ENCODE results near the gene C16orf89.

Gene C16orf89

DNA sequence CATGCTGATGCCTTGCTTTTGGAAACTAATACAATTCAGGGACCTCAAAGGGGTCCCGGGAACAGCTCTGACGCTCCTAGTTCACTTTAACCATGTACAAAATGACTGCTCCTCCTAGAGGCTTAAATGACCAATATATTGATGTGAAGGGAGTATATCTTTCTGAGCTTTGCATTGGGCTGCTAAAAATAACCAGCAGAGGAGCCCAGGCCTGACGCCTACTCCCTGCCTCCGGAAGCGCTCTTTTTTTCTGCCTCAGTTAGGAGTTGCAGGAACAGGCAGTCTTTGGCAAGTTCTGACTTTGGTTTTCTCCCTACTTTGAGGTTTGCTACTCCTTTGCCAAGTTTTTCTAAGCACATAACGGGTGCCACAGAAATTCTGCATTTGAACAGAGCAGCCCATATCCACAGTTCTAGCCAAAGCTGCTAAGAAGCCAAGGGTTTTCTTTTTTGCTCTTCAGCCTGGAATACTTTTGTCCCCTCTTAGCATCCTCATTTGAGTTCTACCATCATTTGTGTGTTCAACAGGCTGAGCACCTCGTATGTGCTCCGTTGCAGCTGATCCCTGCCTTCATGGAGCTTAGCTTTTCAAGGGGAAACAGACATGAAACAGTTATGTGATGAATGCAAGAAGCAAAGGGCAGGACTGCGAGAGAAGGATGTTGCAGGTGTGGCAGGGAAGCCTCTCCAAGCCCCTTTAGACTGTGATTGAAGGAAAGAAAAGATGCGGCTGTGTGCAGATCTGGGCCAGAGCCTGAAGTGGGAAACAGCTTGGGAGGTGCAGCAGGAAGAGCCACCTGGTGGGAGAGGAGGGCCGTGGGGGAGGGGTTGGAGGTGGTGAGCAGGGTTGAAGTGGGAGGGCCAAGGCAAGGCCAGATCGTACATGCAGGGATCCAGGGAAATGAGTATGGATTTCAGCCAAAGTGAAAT, 29.3 kb downstream of the C16orf89 start:
- Histone ChIP-seq H2AFZ (ENCODE audit: low read depth, low read length) (no peak overlapping the region), H2BK120ac (ENCODE audit: low read depth, low read length) (no peak overlapping the region), H3K27ac (ENCODE audit: low read length, poor library complexity, severe bottlenecking) (no peak overlapping the region), H2BK12ac (ENCODE audit: low read length in 2 of 2) (no peak overlapping the region), H4K91ac (ENCODE audit: low read length) (no peak overlapping the region), H3K4me3 (ENCODE audit: insufficient read depth in 1 of 2, low read depth in 1 of 2, low read length in 2 of 2) (no peak overlapping the region), H3K4me2 (ENCODE audit: low read length, poor library complexity, severe bottlenecking) (no peak overlapping the region), H4K8ac (ENCODE audit: low read length) (no peak overlapping the region), H2BK5ac (ENCODE audit: low read depth, low read length, poor library complexity, severe bottlenecking) (no peak overlapping the region), H3K23ac (ENCODE audit: low read length in 2 of 2) (no peak overlapping the region), H3K9me3 (ENCODE audit: control insufficient read depth, low read length) (no peaks in the 10 kb centered on the region), H3K9ac (ENCODE audit: low read length) (no peak overlapping the region), H3K18ac (ENCODE audit: low read depth in 1 of 2, low read length in 2 of 2) (no peak overlapping the region), H3K36me3 (ENCODE audit: control insufficient read depth in 1 of 2, insufficient read depth in 2 of 2, low read depth in 1 of 2, low read length in 2 of 2) (peaks cover 0 to 3% of the 10 kb centered on the region in 2 experiments), H3K79me1 (replicated peaks; ENCODE audit: low read length, poor library complexity, severe bottlenecking) (peaks cover 13% of the 10 kb centered on the region), H3K14ac (ENCODE audit: low read length in 2 of 2) (no peak overlapping the region), H2AK5ac (ENCODE audit: low read length, severe bottlenecking) (no peak overlapping the region), H3K4me1 (ENCODE audit: control insufficient read depth, insufficient read depth, low read depth, low read length) (peaks cover 12% of the 10 kb centered on the region), H2BK15ac (ENCODE audit: low read depth, poor library complexity, severe bottlenecking) (no peak overlapping the region), H3K27me3 (ENCODE audit: control insufficient read depth in 1 of 2, insufficient read depth in 1 of 2, low read length in 2 of 2) (peaks cover 8 to 11% of the 10 kb centered on the region in 2 experiments), H3K4ac (ENCODE audit: low read depth in 1 of 2, low read length in 2 of 2) (no peak overlapping the region)
- peak; percentile 9 for DNase-seq
- 52% methylated on average over 9 of the region's 12 CpGs for WGBS

DNA sequence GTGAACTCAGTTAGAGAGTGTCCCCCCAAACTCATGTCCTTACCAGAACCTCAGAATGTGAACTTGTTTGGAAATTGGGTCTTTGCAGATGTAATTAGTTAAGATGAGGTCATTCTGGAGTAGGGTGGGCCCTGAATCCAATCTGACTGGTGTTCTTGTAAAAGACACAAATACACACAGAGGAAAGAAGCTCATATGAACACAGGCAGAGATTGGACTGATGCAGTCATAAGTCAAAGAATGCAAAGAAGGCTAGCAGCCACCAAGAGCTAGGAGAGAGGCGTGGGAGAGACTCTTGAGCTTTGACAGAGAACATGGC, 29.9 kb downstream of the C16orf89 start:
- Histone ChIP-seq H3K23ac (ENCODE audit: low read length in 2 of 2) (no peak overlapping the region), H3K18ac (ENCODE audit: low read depth in 1 of 2, low read length in 2 of 2) (no peak overlapping the region), H3K9ac (ENCODE audit: low read length) (no peak overlapping the region), H3K27me3 (ENCODE audit: control insufficient read depth in 1 of 2, insufficient read depth in 1 of 2, low read length in 2 of 2) (peaks cover 6 to 8% of the 10 kb centered on the region in 2 experiments), H2BK5ac (ENCODE audit: low read depth, low read length, poor library complexity, severe bottlenecking) (no peak overlapping the region), H2BK15ac (ENCODE audit: low read depth, poor library complexity, severe bottlenecking) (no peak overlapping the region), H2BK120ac (ENCODE audit: low read depth, low read length) (no peak overlapping the region), H3K4me2 (ENCODE audit: low read length, poor library complexity, severe bottlenecking) (no peak overlapping the region), H3K79me1 (replicated peaks; ENCODE audit: low read length, poor library complexity, severe bottlenecking) (peaks cover 13% of the 10 kb centered on the region), H2AK5ac (ENCODE audit: low read length, severe bottlenecking) (no peak overlapping the region), H3K36me3 (ENCODE audit: control insufficient read depth in 1 of 2, insufficient read depth in 2 of 2, low read depth in 1 of 2, low read length in 2 of 2) (peaks cover 0 to 4% of the 10 kb centered on the region in 2 experiments), H3K4me3 (ENCODE audit: insufficient read depth in 1 of 2, low read depth in 1 of 2, low read length in 2 of 2) (no peak overlapping the region), H3K4ac (ENCODE audit: low read depth in 1 of 2, low read length in 2 of 2) (no peak overlapping the region), H4K91ac (ENCODE audit: low read length) (no peak overlapping the region), H2BK12ac (ENCODE audit: low read length in 2 of 2) (no peak overlapping the region), H3K14ac (ENCODE audit: low read length in 2 of 2) (no peak overlapping the region), H3K27ac (ENCODE audit: low read length, poor library complexity, severe bottlenecking) (no peak overlapping the region), H3K9me3 (ENCODE audit: control insufficient read depth, low read length) (no peaks in the 10 kb centered on the region), H4K8ac (ENCODE audit: low read length) (no peak overlapping the region), H2AFZ (ENCODE audit: low read depth, low read length) (no peak overlapping the region), H3K4me1 (ENCODE audit: control insufficient read depth, insufficient read depth, low read depth, low read length) (peaks cover 7% of the 10 kb centered on the region)
- DNase-seq: peak; percentile 3
- WGBS: 59% methylated on average over 1 of the region's 1 CpG

GRCh38 chr16:5034167-5034523, 31.6 kb downstream of the C16orf89 start:
- Histone ChIP-seq H4K8ac (ENCODE audit: low read length) (peak overlapping the region; percentile 12), H3K14ac (ENCODE audit: low read length in 2 of 2) (no peak overlapping the region), H3K36me3 (ENCODE audit: control insufficient read depth in 1 of 2, insufficient read depth in 2 of 2, low read depth in 1 of 2, low read length in 2 of 2) (peaks cover 7 to 14% of the 10 kb centered on the region in 2 experiments), H4K91ac (ENCODE audit: low read length) (no peak overlapping the region), H3K79me1 (replicated peaks; ENCODE audit: low read length, poor library complexity, severe bottlenecking) (peaks cover 20% of the 10 kb centered on the region), H2BK12ac (ENCODE audit: low read length in 2 of 2) (no peak overlapping the region), H3K4me1 (ENCODE audit: control insufficient read depth, insufficient read depth, low read depth, low read length) (peaks cover 7% of the 10 kb centered on the region), H3K4ac (ENCODE audit: low read depth in 1 of 2, low read length in 2 of 2) (peak overlapping the region; percentile 1 to 68), H3K18ac (ENCODE audit: low read depth in 1 of 2, low read length in 2 of 2) (no peak overlapping the region), H2AK5ac (ENCODE audit: low read length, severe bottlenecking) (no peak overlapping the region), H2BK5ac (ENCODE audit: low read depth, low read length, poor library complexity, severe bottlenecking) (no peak overlapping the region), H3K23ac (ENCODE audit: low read length in 2 of 2) (no peak overlapping the region), H3K4me2 (ENCODE audit: low read length, poor library complexity, severe bottlenecking) (peak overlapping the region; percentile 91), H2AFZ (ENCODE audit: low read depth, low read length) (no peak overlapping the region), H3K9me3 (ENCODE audit: control insufficient read depth, low read length) (no peaks in the 10 kb centered on the region), H2BK15ac (ENCODE audit: low read depth, poor library complexity, severe bottlenecking) (no peak overlapping the region), H2BK120ac (ENCODE audit: low read depth, low read length) (no peak overlapping the region), H3K9ac (ENCODE audit: low read length) (peak overlapping the region; percentile 87), H3K4me3 (ENCODE audit: insufficient read depth in 1 of 2, low read depth in 1 of 2, low read length in 2 of 2) (peak overlapping the region in 1 of 2 experiments; percentile 82), H3K27me3 (ENCODE audit: control insufficient read depth in 1 of 2, insufficient read depth in 1 of 2, low read length in 2 of 2) (peaks cover 0 to 8% of the 10 kb centered on the region in 2 experiments), H3K27ac (ENCODE audit: low read length, poor library complexity, severe bottlenecking) (no peak overlapping the region)
- WGBS: 40% methylated on average over 2 of the region's 2 CpGs
- no peak for DNase-seq

DNA sequence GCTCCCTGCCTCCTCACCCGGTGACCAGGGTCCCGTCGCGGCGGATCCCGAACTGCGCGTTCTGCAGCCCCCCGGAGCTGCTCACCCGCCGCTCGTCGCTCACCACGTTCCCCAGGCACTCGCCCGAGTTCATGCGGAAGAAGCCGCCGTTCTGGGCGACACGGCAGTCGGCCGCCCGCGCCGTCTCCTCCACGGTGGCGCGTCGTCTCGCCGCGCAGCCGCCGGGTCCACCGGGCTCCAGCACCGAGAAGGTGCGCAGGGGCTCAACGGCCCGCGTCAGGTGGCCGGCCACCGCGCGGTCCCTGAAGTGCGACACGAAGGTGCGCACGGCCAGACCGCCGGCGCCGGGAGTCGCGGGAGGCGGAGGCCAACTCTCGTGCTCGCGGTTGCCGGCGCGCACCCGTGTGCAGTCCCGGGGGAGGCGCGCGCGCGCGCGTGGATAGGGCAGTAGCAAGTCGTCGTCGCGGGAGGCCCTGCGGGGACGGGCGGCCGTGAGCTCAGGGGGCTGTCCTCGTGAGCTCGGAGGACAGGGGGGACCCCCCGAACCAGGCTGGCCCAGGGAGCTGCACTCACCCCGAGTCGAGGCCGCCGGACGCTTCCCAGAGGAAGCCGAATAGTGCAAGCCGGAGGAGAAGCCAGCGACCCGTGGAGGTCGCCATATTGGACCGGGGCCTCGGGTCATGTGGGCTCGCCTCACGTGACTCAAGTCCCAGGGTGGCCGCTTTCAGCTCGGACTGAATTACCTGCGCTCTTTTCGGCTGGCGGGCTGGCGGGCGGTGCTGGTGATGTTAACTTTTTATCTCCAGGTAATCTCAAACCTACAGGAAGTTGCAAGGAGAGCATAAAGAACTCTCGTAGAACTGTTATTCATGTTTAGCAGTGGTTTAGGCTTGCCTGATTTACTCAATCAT, 32.2 kb downstream of the C16orf89 start, which contains the start of gene NAGPA:
Gene NAGPA, minus strand, starts transcription at position 680 of the 911 bp plus-strand sequence. Its CDS starts 21 bp downstream, at position 659.
- peak within 1 kb of the TSS; percentile 82 for H4K91ac ChIP-seq (ENCODE audit: low read length)
- H3K4me3 ChIP-seq (ENCODE audit: insufficient read depth in 1 of 2, low read depth in 1 of 2, low read length in 2 of 2): peak within 1 kb of the TSS; percentile 82 to 91
- peak within 1 kb of the TSS; percentile 15 for H3K27ac ChIP-seq (ENCODE audit: low read length, poor library complexity, severe bottlenecking)
- H3K79me1 ChIP-seq (replicated peaks; ENCODE audit: low read length, poor library complexity, severe bottlenecking): peaks cover 20% of the 10 kb centered on the region
- H3K9ac ChIP-seq (ENCODE audit: low read length): peak within 1 kb of the TSS; percentile 87
- H3K27me3 ChIP-seq (ENCODE audit: control insufficient read depth in 1 of 2, insufficient read depth in 1 of 2, low read length in 2 of 2): peaks cover 0 to 8% of the 10 kb centered on the region in 2 experiments
- H2AK5ac ChIP-seq (ENCODE audit: low read length, severe bottlenecking): no peak within 1 kb of the TSS
- no peaks in the 10 kb centered on the region for H3K9me3 ChIP-seq (ENCODE audit: control insufficient read depth, low read length)
- no peak within 1 kb of the TSS for H2BK15ac ChIP-seq (ENCODE audit: low read depth, poor library complexity, severe bottlenecking)
- WGBS: under 1% methylated on average over 99 of the region's 104 CpGs
- H3K4me2 ChIP-seq (ENCODE audit: low read length, poor library complexity, severe bottlenecking): peak within 1 kb of the TSS; percentile 91
- peaks cover 7% of the 10 kb centered on the region for H3K4me1 ChIP-seq (ENCODE audit: control insufficient read depth, insufficient read depth, low read depth, low read length)
- H3K18ac ChIP-seq (ENCODE audit: low read depth in 1 of 2, low read length in 2 of 2): peak within 1 kb of the TSS; percentile 82 to 85
- H3K4ac ChIP-seq (ENCODE audit: low read depth in 1 of 2, low read length in 2 of 2): peak within 1 kb of the TSS; percentile 68 to 70
- peak within 1 kb of the TSS in 1 of 2 experiments; percentile 88 for H2BK12ac ChIP-seq (ENCODE audit: low read length in 2 of 2)
- H3K14ac ChIP-seq (ENCODE audit: low read length in 2 of 2): no peak within 1 kb of the TSS
- H4K8ac ChIP-seq (ENCODE audit: low read length): peak within 1 kb of the TSS; percentile 99
- H3K23ac ChIP-seq (ENCODE audit: low read length in 2 of 2): no peak within 1 kb of the TSS
- peak; percentile 84 for DNase-seq
- H3K36me3 ChIP-seq (ENCODE audit: control insufficient read depth in 1 of 2, insufficient read depth in 2 of 2, low read depth in 1 of 2, low read length in 2 of 2): peaks cover 12 to 21% of the 10 kb centered on the region in 2 experiments
- H2BK120ac ChIP-seq (ENCODE audit: low read depth, low read length): peak within 1 kb of the TSS; percentile 75
- peak within 1 kb of the TSS; percentile 97 for H2AFZ ChIP-seq (ENCODE audit: low read depth, low read length)
- no peak within 1 kb of the TSS for H2BK5ac ChIP-seq (ENCODE audit: low read depth, low read length, poor library complexity, severe bottlenecking)

Measured in mesenchymal stem cell (in vitro differentiated cells and primary cell).